Cerebellar cortex (tissue), 1 donor: Measurements from ENCODE around the gene LAMB4.

Experiments
- DNase-seq: peaks from one replicate; pipeline ENCODE4 v3.0.0-alpha.2; 2015; ENCODE audit warnings: low spot score

Gene LAMB4

GRCh38 chr7:108078211-108078673 lies 51.9 kb downstream of the LAMB4 start:
- no peak for DNase-seq

GRCh38 chr7:108077709-108078108 lies 52.5 kb downstream of the LAMB4 start:
- DNase-seq: no peak

GRCh38 chr7:108076156-108076555 lies 54.0 kb downstream of the LAMB4 start:
- no peak for DNase-seq

GRCh38 chr7:108073305-108074070 lies 56.7 kb downstream of the LAMB4 start:
- no peak for DNase-seq

GRCh38 chr7:108072739-108073138 lies 57.4 kb downstream of the LAMB4 start:
- no peak for DNase-seq

GRCh38 chr7:108072116-108072515 lies 58.0 kb downstream of the LAMB4 start:
- no peak for DNase-seq

- DNase-seq: peak; percentile 14
Observed at GRCh38 chr7:108071551-108071950, 58.6 kb downstream of the LAMB4 start.

GRCh38 chr7:108069646-108070045 lies 60.5 kb downstream of the LAMB4 start:
- no peak for DNase-seq

GRCh38 chr7:108067844-108068243 lies 62.3 kb downstream of the LAMB4 start:
- no peak for DNase-seq

GRCh38 chr7:108066486-108066885 lies 63.7 kb downstream of the LAMB4 start:
- DNase-seq: no peak

- no peak for DNase-seq
Observed at GRCh38 chr7:108063520-108063933, 66.6 kb downstream of the LAMB4 start.

GRCh38 chr7:108062250-108063014 lies 67.7 kb downstream of the LAMB4 start:
- DNase-seq: no peak

- DNase-seq: no peak
Observed at GRCh38 chr7:108059526-108059925, 70.6 kb downstream of the LAMB4 start.

- no peak for DNase-seq
Observed at GRCh38 chr7:108057951-108058481, 72.1 kb downstream of the LAMB4 start.

GRCh38 chr7:108055611-108056021 lies 74.5 kb downstream of the LAMB4 start:
- peak; percentile 72 for DNase-seq

- DNase-seq: no peak
Observed at GRCh38 chr7:108054537-108054936, 75.6 kb downstream of the LAMB4 start.

GRCh38 chr7:108053250-108053649 lies 76.9 kb downstream of the LAMB4 start:
- no peak for DNase-seq

- no peak for DNase-seq
Observed at GRCh38 chr7:108051454-108051853, 78.7 kb downstream of the LAMB4 start.

- no peak for DNase-seq
Observed at GRCh38 chr7:108049962-108050361, 80.2 kb downstream of the LAMB4 start.

GRCh38 chr7:108048422-108048821 lies 81.7 kb downstream of the LAMB4 start:
- DNase-seq: no peak

- no peak for DNase-seq
Observed at GRCh38 chr7:108046952-108047506, 83.1 kb downstream of the LAMB4 start.

- DNase-seq: no peak
Observed at GRCh38 chr7:108045669-108046068, 84.5 kb downstream of the LAMB4 start.

GRCh38 chr7:108045154-108045553 lies 85.0 kb downstream of the LAMB4 start:
- DNase-seq: no peak
